ENCODE results near the gene DSCAML1. TPM values are rescaled to one million over a fixed set of nuclear protein-coding genes. Genes with fewer than 3 reads are reported as not detected.

Gene DSCAML1
- total and polyA plus RNA-seq, 10 of the 15 experiments (the other 5 are each of a cell fraction or from before 2014, with no cell fraction given): 0.03 to 0.18 (median 0.06) TPM; not detected in 1

- no peak overlapping the region for H3K4me3 ChIP-seq
- H3K4me2 ChIP-seq (ENCODE audit: control insufficient read depth, insufficient read depth): no peak overlapping the region
- WGBS (ENCODE audit: insufficient coverage, insufficient replicate concordance, low lambda C conversion rate, missing lambda C conversion rate): 15% methylated on average over 4 of the region's 4 CpGs
- H3K4me1 ChIP-seq (ENCODE audit: control insufficient read depth, insufficient read depth, low read length): no peaks in the 10 kb centered on the region
- ChIA-PET POLR2A (no interaction called here), CTCF (interaction anchor here (1.3 to 1.8 kb wide), 4 partner anchors 9 to 266 kb away, joined by 3 to 12 read pairs (median 5); no protein-coding TSS in a partner anchor), SMC1A (ENCODE audit: uncharacterized antibody, unreplicated experiment) (interaction anchor here (1.0 to 1.7 kb wide), 3 partner anchors 14 to 118 kb away, joined by 4 to 6 read pairs (median 4); no protein-coding TSS in a partner anchor), RAD21 (ENCODE audit: unreplicated experiment) (interaction anchor here (0.6 to 1.9 kb wide), 4 partner anchors 80 to 265 kb away, joined by 3 to 6 read pairs (median 4); no protein-coding TSS in a partner anchor)
- H2AFZ ChIP-seq (ENCODE audit: control insufficient read depth, low read depth, low read length): no peak overlapping the region
- BruUV-seq (replicated peaks): no TSS peak
- in situ Hi-C loops (cut with MboI) (no loop called here), intact Hi-C loops (cut with micrococcal nuclease; ENCODE audit: unreplicated experiment) (no loop called here)
- no peaks in the 10 kb centered on the region for H3K36me3 ChIP-seq (ENCODE audit: control insufficient read depth in 2 of 2, insufficient read depth in 2 of 2, low read length in 1 of 2)
- ATAC-seq: no peak; the same call in 1 of the 3 replicates
- H3K9me3 ChIP-seq (replicated peaks; ENCODE audit: control insufficient read depth, insufficient read depth, low read length): no peaks in the 10 kb centered on the region
- H3K9ac ChIP-seq (ENCODE audit: control insufficient read depth, insufficient read depth, low read length): no peak overlapping the region
- peaks cover 0 to 3% of the 10 kb centered on the region in 2 experiments; a peak in 1 of 4 replicates for H3K27me3 ChIP-seq (replicated peaks in 1 of 2; ENCODE audit: control insufficient read depth in 2 of 2, insufficient read depth in 2 of 2, low read length in 1 of 2)
- no peaks in the 10 kb centered on the region for H4K20me1 ChIP-seq (ENCODE audit: control insufficient read depth, insufficient read depth)
- no peak for TF ChIP-seq IKZF1 (conservative IDR thresholded peaks at IDR 0.05)
- FAIRE-seq: no peak
- no peak for DNase-seq (ENCODE audit: low read depth, low spot score)
- H3K79me2 ChIP-seq (ENCODE audit: control insufficient read depth, insufficient read depth, low read length): no peaks in the 10 kb centered on the region
- H3K27ac ChIP-seq (ENCODE audit: control insufficient read depth, insufficient read depth): no peak overlapping the region
These were observed 105.8 kb downstream of the DSCAML1 start for GRCh38 chr11:117691218-117691514.

GRCh38 chr11:117690484-117691217 lies 106.4 kb downstream of the DSCAML1 start:
- no peak overlapping the region for H3K4me3 ChIP-seq
- H3K4me2 ChIP-seq (ENCODE audit: control insufficient read depth, insufficient read depth): no peak overlapping the region
- no TSS peak for BruUV-seq (replicated peaks)
- no peaks in the 10 kb centered on the region for H3K36me3 ChIP-seq (ENCODE audit: control insufficient read depth in 2 of 2, insufficient read depth in 2 of 2, low read length in 1 of 2)
- DNase-seq (ENCODE audit: low read depth, low spot score) (peak; percentile 27), ATAC-seq (peak; percentile 70), FAIRE-seq (no peak)
- ChIA-PET RAD21 (ENCODE audit: unreplicated experiment) (interaction anchor here (0.6 to 1.9 kb wide), 5 partner anchors 79 to 264 kb away, joined by 3 to 6 read pairs (median 3); no protein-coding TSS in a partner anchor), CTCF (interaction anchor here (0.9 to 1.8 kb wide), 5 partner anchors 9 to 266 kb away, joined by 3 to 12 read pairs (median 5); no protein-coding TSS in a partner anchor), POLR2A (interaction anchor here (1.0 kb wide), 1 partner anchor 9 kb away, joined by 3 read pairs; no protein-coding TSS in a partner anchor), SMC1A (ENCODE audit: uncharacterized antibody, unreplicated experiment) (interaction anchor here (0.8 to 1.7 kb wide), 7 partner anchors 9 to 128 kb away, joined by 3 to 6 read pairs (median 4); no protein-coding TSS in a partner anchor)
- H3K27me3 ChIP-seq (replicated peaks in 1 of 2; ENCODE audit: control insufficient read depth in 2 of 2, insufficient read depth in 2 of 2, low read length in 1 of 2): peaks cover 0 to 3% of the 10 kb centered on the region in 2 experiments; a peak in 1 of 4 replicates
- H3K9me3 ChIP-seq (replicated peaks; ENCODE audit: control insufficient read depth, insufficient read depth, low read length): no peaks in the 10 kb centered on the region
- intact Hi-C loops (cut with micrococcal nuclease; ENCODE audit: unreplicated experiment) (no loop called here), in situ Hi-C loops (cut with MboI) (no loop called here)
- no peak overlapping the region for H3K27ac ChIP-seq (ENCODE audit: control insufficient read depth, insufficient read depth)
- H3K9ac ChIP-seq (ENCODE audit: control insufficient read depth, insufficient read depth, low read length): no peak overlapping the region
- H2AFZ ChIP-seq (ENCODE audit: control insufficient read depth, low read depth, low read length): no peak overlapping the region
- H3K79me2 ChIP-seq (ENCODE audit: control insufficient read depth, insufficient read depth, low read length): no peaks in the 10 kb centered on the region
- no peaks in the 10 kb centered on the region for H4K20me1 ChIP-seq (ENCODE audit: control insufficient read depth, insufficient read depth)
- 21% methylated on average over 8 of the region's 8 CpGs for WGBS (ENCODE audit: insufficient coverage, insufficient replicate concordance, low lambda C conversion rate, missing lambda C conversion rate)
- H3K4me1 ChIP-seq (ENCODE audit: control insufficient read depth, insufficient read depth, low read length): no peaks in the 10 kb centered on the region
- peak; percentile 39 to 55; a peak in 1 of 4 replicates for TF ChIP-seq BHLHE40 (IDR thresholded peaks at IDR 0.05; ENCODE audit: borderline replicate concordance in 1 of 2, low read depth in 2 of 2, low read length in 1 of 2)
- no peak for TF ChIP-seq TCF3 (IDR thresholded peaks at IDR 0.05; ENCODE audit: borderline replicate concordance, insufficient read depth, low read depth, low read length)
- TF ChIP-seq IKZF2 (IDR thresholded peaks at IDR 0.05): peak; percentile 47 to 51; a peak in 2 of 4 replicates
- TF ChIP-seq ELK1 (IDR thresholded peaks at IDR 0.05; ENCODE audit: low read depth, low read length): no peak
- no peak for TF ChIP-seq PRDM15 (CRISPR knock-in tag; IDR thresholded peaks at IDR 0.05)
- no peak for TF ChIP-seq FOS (IDR thresholded peaks at IDR 0.05; ENCODE audit: borderline replicate concordance, extremely low read depth, insufficient read length)
- no peak for TF ChIP-seq ETV6 (conservative IDR thresholded peaks at IDR 0.05 in 1 of 2, IDR thresholded peaks at IDR 0.05 in 1 of 2; ENCODE audit: borderline replicate concordance in 1 of 2, low read depth in 1 of 2)
- TF ChIP-seq BACH1 (IDR thresholded peaks at IDR 0.05; ENCODE audit: borderline replicate concordance): no peak
- no peak for TF ChIP-seq YY1 (IDR thresholded peaks at IDR 0.05; ENCODE audit: low read depth, low read length)

All from GM12878 (cell line).